K562 (cell line): ENCODE measurements around the gene NRCAM. TPM values are rescaled to one million over a fixed set of nuclear protein-coding genes. Genes with fewer than 3 reads are reported as not detected.

Experiments
- ATAC-seq: fragments of 200-7000 bp; cut with Tn5 transposase; 3 replicates; pipeline ENCODE4 v1.9.1; 2020; ENCODE audit warnings: moderate library complexity
- BruUV-seq: library from RNA; stranded (reverse); fragments of 400-500 nt; replicated peaks from 2 replicates; lab custom pipeline; 2021; lab: Mats Ljungman, UMichigan
- CTCF ChIA-PET: fragments of 300-600 bp; formaldehyde crosslinking; extraction: SDS; loops from one replicate; lab custom pipeline; 2021; ENCODE audit warnings: low intra/inter-chr PET ratio; lab: Yijun Ruan, JAX
- POLR2A ChIA-PET: fragments of 300-600, 350-650 bp; sonication (Branson Sonifier 250); formaldehyde crosslinking; extraction: SDS; loops from one replicate; lab custom pipeline; 2021; ENCODE audit warnings: antibody characterized with exemption, inconsistent platforms; lab: Yijun Ruan, JAX
- DNase-seq, 4 experiments: peaks; one replicate each; pipeline versions ENCODE4 v3.0.0 to v3.0.0-alpha.2; 2011 to 2018; ENCODE audit warnings: low spot score in 3 of 4, mixed read lengths in 3 of 4; ENCODE audit errors: extremely low read depth in 1 of 4
- FAIRE-seq: peaks from 2 replicates; lab custom pipeline; 2011; peaks lifted over from hg19 to GRCh38; lab: Jason Lieb, UNC
- H2AFZ ChIP-seq: 2 replicates; pipeline ENCODE4 v1.6.0; 2011; ENCODE audit warnings: low read depth, low read length, control low read depth, inconsistent platforms
- H3K27ac ChIP-seq: fragments of 200-600 bp; 3 replicates; pipeline ENCODE4 v1.8.0; 2011; ENCODE audit warnings: low read depth, mild to moderate bottlenecking, control low read depth, inconsistent platforms, low read length, moderate library complexity, mixed read lengths; ENCODE audit errors: extremely low read depth
- H3K27me3 ChIP-seq, 2 experiments: fragments of 300-600 bp in 1 of 2; 2 replicates in 1 of 2; 3 replicates in 1 of 2; pipeline versions ENCODE4 v1.6.0 to v1.8.0; 2011; ENCODE audit warnings: inconsistent platforms in 2 of 2, low read length in 2 of 2, mild to moderate bottlenecking in 1 of 2, mixed read lengths in 1 of 2, moderate library complexity in 1 of 2; ENCODE audit not compliant: control insufficient read depth in 2 of 2, insufficient read depth in 2 of 2
- H3K36me3 ChIP-seq: fragments of 300-600 bp; 3 replicates; pipeline ENCODE4 v1.8.0; 2011; ENCODE audit warnings: mild to moderate bottlenecking, low read length, inconsistent platforms; ENCODE audit not compliant: control insufficient read depth, insufficient read depth
- H3K4me1 ChIP-seq, 2 experiments: fragments of 200-600 bp in 1 of 2; replicated peaks in 1 of 2; 2 replicates in 1 of 2; 3 replicates in 1 of 2; pipeline versions ENCODE4 v1.5.1 to v1.8.0; 2011; ENCODE audit warnings: inconsistent platforms in 2 of 2, low read length in 2 of 2, mild to moderate bottlenecking in 1 of 2, mixed read lengths in 1 of 2, moderate library complexity in 1 of 2; ENCODE audit not compliant: control insufficient read depth in 2 of 2, insufficient read depth in 2 of 2
- H3K4me2 ChIP-seq: 2 replicates; pipeline ENCODE4 v1.6.1; 2011; ENCODE audit warnings: low read length, control low read depth, inconsistent platforms, mixed read lengths; ENCODE audit not compliant: insufficient read depth
- H3K4me3 ChIP-seq: fragments of 200-600 bp; sonication (generic), shearing (Covaris generic); 2 replicates; pipeline ENCODE4 v1.5.1; 2016; ENCODE audit warnings: control low read depth, inconsistent platforms
- H3K79me2 ChIP-seq: fragments of 200-600 bp; 3 replicates; pipeline ENCODE4 v1.8.0; 2011; ENCODE audit warnings: low read length, inconsistent platforms; ENCODE audit not compliant: control insufficient read depth, insufficient read depth
- H3K9ac ChIP-seq, 2 experiments: 2 replicates each; pipeline versions ENCODE4 v1.6.0 to v1.6.1; 2011; ENCODE audit warnings: low read depth in 2 of 2, low read length in 2 of 2, control low read depth in 1 of 2, inconsistent platforms in 1 of 2, mild to moderate bottlenecking in 1 of 2, mixed read lengths in 1 of 2; ENCODE audit not compliant: insufficient read depth in 1 of 2
- H3K9me1 ChIP-seq: one replicate; pipeline ENCODE4 v1.6.0; 2011; ENCODE audit warnings: inconsistent platforms, mild to moderate bottlenecking, low read length, moderate library complexity; ENCODE audit not compliant: control insufficient read depth, insufficient read depth
- H3K9me3 ChIP-seq: replicated peaks from 2 replicates; pipeline ENCODE4 v1.5.1; 2011; ENCODE audit warnings: low read depth, low read length, inconsistent platforms; ENCODE audit not compliant: control insufficient read depth, insufficient read depth
- H4K20me1 ChIP-seq: replicated peaks from 2 replicates; pipeline ENCODE4 v1.6.1; 2011; ENCODE audit warnings: low read length, inconsistent platforms, mixed read lengths; ENCODE audit not compliant: control insufficient read depth, insufficient read depth
- BRCA1 ChIP-seq, 2 experiments: fragments of 450-650 bp in 1 of 2; sonication (generic) in 1 of 2; formaldehyde crosslinking in 1 of 2; IDR thresholded peaks; 2 replicates each; pipeline versions ENCODE4 v1.5.0 to v1.6.1; 2017 to 2020; ENCODE audit warnings: mild to moderate bottlenecking in 1 of 2, missing genetic modification reagents in 1 of 2
- CBFA2T2 ChIP-seq: fragments of 450-650 bp; conservative IDR thresholded peaks from 2 replicates; pipeline ENCODE4 v1.6.1; 2017; ENCODE audit warnings: mild to moderate bottlenecking
- CBX3 ChIP-seq, 2 experiments: IDR thresholded peaks; 1 replicate in 1 of 2; 2 replicates in 1 of 2; pipeline ENCODE4 v1.6.1; 2012; ENCODE audit warnings: inconsistent platforms in 2 of 2, low read length in 2 of 2, borderline replicate concordance in 1 of 2, control low read depth in 1 of 2
- CCNT2 ChIP-seq: IDR thresholded peaks from 2 replicates; pipeline ENCODE4 v1.6.1; 2011; ENCODE audit warnings: borderline replicate concordance, low read depth, mild to moderate bottlenecking, moderate library complexity, mixed read lengths, low read length; ENCODE audit not compliant: insufficient read length; ENCODE audit errors: extremely low read depth
- DPF2 ChIP-seq: fragments of 450-650 bp; IDR thresholded peaks from 2 replicates; pipeline ENCODE4 v1.6.1; 2016
- GATAD2A ChIP-seq: fragments of 450-650 bp; IDR thresholded peaks from 2 replicates; pipeline ENCODE4 v1.6.1; 2017
- MAFG ChIP-seq: fragments of 450-650 bp; conservative IDR thresholded peaks from 2 replicates; pipeline ENCODE4 v1.6.1; 2016; ENCODE audit warnings: missing genetic modification characterization, missing compliant biosample characterization
- POLR2B ChIP-seq: fragments of 450-650 bp; IDR thresholded peaks from 2 replicates; pipeline ENCODE4 v1.6.1; 2018; ENCODE audit warnings: low read depth; ENCODE audit not compliant: partially characterized antibody
- RUNX1 ChIP-seq: sonication (generic); IDR thresholded peaks from 2 replicates; pipeline ENCODE4 v1.6.1; 2016; ENCODE audit warnings: antibody characterized with exemption, low read depth
- SMAD1 ChIP-seq: fragments of 150-350 bp; IDR thresholded peaks from 2 replicates; pipeline ENCODE4 v1.6.1; 2014; ENCODE audit warnings: low read length, low read depth; ENCODE audit not compliant: partially characterized antibody
- WHSC1 ChIP-seq: IDR thresholded peaks from one replicate; pipeline ENCODE4 v1.6.1; 2012; ENCODE audit warnings: low read length, control low read depth, inconsistent platforms
- ZFX ChIP-seq: sonication (generic); formaldehyde crosslinking; IDR thresholded peaks from 2 replicates; pipeline ENCODE4 v1.8.0; 2022; ENCODE audit warnings: mild to moderate bottlenecking, missing genetic modification reagents, moderate library complexity
- ZNF232 ChIP-seq: sonication (generic); formaldehyde crosslinking; IDR thresholded peaks from 2 replicates; pipeline ENCODE4 v1.8.0; 2022; ENCODE audit warnings: mild to moderate bottlenecking, missing genetic modification reagents
- ZNF24 ChIP-seq: fragments of 450-650 bp; IDR thresholded peaks from 2 replicates; pipeline ENCODE4 v1.6.1; 2016
- ZNF785 ChIP-seq: fragments of 250-450 bp; sonication (Bioruptor Pico); IDR thresholded peaks from 2 replicates; pipeline ENCODE4 v1.4.0; 2020; ENCODE audit warnings: mild to moderate bottlenecking
- WGBS: fragments of 100-300 bp; shearing (Covaris generic); methylation state at CpG from one replicate; pipeline ENCODE4 v1.1.6; 2016; ENCODE audit warnings: low coverage, mixed read lengths; ENCODE audit not compliant: insufficient coverage; ENCODE audit errors: missing lambda C conversion rate; 5-methylcytosine and 5-hydroxymethylcytosine counted together
- in situ Hi-C: fragments of 300-500 bp; cut with MboI; formaldehyde crosslinking; loops from 4 replicates; pipeline ENCODE4 v1.15.0; 2018; ENCODE audit warnings: inconsistent platforms, mixed read lengths
- intact Hi-C: fragments of 100-400 bp; cut with micrococcal nuclease; formaldehyde crosslinking; loops from 2 replicates; pipeline ENCODE4 v1.14.2; 2022
- polyA plus RNA-seq, 8 experiments: library from polyadenylated mRNA; depleted of rRNA in 4 of 8; stranded (reverse) in 5 of 8; unstranded in 3 of 8; fragments of >200 nt; fragmentation: Nextera tagmentation in 2 of 8; fragmentation: Illumina TruSeq in 1 of 8; extraction: Ambion mirVana in 2 of 8; extraction: Trizol in 1 of 8; gene quantifications; 2 replicates each; pipeline versions ENCODE4 v1.2.1 to v1.2.3, GENCODE V29; 2011 to 2014; ENCODE audit warnings: inconsistent platforms in 1 of 8, missing spikeins in 1 of 8
- total RNA-seq, 7 experiments: library from RNA; depleted of rRNA in 6 of 7; stranded (reverse); fragments of >200 nt in 6 of 7; fragmentation: Illumina TruSeq in 2 of 7; extraction: Trizol in 2 of 7; gene quantifications; 2 replicates each; pipeline versions ENCODE4 v1.2.1 to v1.2.3, GENCODE V29; 2011 to 2021; ENCODE audit warnings: low replicate concordance in 1 of 7
- TF ChIP-seq, protein P1 (sequence below): fragments of 250-450 bp; sonication (Bioruptor Pico); IDR thresholded peaks from 2 replicates; pipeline ENCODE4 v1.8.0; 2021; ENCODE audit warnings: moderate library complexity, mild to moderate bottlenecking, inconsistent platforms
- TF ChIP-seq, protein P2 (sequence below): fragments of 250-450 bp; sonication (Bioruptor Pico); IDR thresholded peaks from 2 replicates; pipeline ENCODE4 v1.4.0; 2020; ENCODE audit warnings: mild to moderate bottlenecking, moderate library complexity, borderline replicate concordance

NRCAM gene
- total and polyA plus RNA-seq, 9 of the 15 experiments (the other 6 are each of a cell fraction or from before 2014, with no cell fraction given) = 0.03 to 0.54 (median 0.12) TPM; not detected in 1

- Histone ChIP-seq H3K4me2 (no peak overlapping the region), H3K27ac (no peak overlapping the region), H3K79me2 (no peaks in the 10 kb centered on the region)
- no TSS peak for BruUV-seq
- POLR2A ChIA-PET = no interaction called here
- in situ Hi-C loops = no loop called here
- ATAC-seq = no peak
- TF ChIP-seq DPF2 (no peak), RUNX1 (no peak), MAFG (tag) (no peak), ZFX (CRISPR knock-in tag) (no peak), ZNF232 (CRISPR knock-in tag) (no peak), CBX3 (IDR thresholded peaks at IDR 0.05; ENCODE audit: borderline replicate concordance in 1 of 2, low read length in 2 of 2) (no peak), SMAD1 (no peak), WHSC1 (no peak), CBFA2T2 (no peak), GATAD2A (no peak), CCNT2 (no peak), ZNF785 (CRISPR knock-in tag) (no peak), POLR2B (no peak), BRCA1 (IDR thresholded peaks at IDR 0.05) (no peak), BRCA1 (CRISPR knock-in tag; IDR thresholded peaks at IDR 0.05) (no peak), ZNF24 (no peak)
- TF ChIP-seq, protein P1, sequence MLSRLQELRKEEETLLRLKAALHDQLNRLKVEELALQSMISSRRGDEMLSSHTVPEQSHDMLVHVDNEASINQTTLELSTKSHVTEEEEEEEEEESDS (CRISPR knock-in tag) = no peak
- TF ChIP-seq, protein P2, sequence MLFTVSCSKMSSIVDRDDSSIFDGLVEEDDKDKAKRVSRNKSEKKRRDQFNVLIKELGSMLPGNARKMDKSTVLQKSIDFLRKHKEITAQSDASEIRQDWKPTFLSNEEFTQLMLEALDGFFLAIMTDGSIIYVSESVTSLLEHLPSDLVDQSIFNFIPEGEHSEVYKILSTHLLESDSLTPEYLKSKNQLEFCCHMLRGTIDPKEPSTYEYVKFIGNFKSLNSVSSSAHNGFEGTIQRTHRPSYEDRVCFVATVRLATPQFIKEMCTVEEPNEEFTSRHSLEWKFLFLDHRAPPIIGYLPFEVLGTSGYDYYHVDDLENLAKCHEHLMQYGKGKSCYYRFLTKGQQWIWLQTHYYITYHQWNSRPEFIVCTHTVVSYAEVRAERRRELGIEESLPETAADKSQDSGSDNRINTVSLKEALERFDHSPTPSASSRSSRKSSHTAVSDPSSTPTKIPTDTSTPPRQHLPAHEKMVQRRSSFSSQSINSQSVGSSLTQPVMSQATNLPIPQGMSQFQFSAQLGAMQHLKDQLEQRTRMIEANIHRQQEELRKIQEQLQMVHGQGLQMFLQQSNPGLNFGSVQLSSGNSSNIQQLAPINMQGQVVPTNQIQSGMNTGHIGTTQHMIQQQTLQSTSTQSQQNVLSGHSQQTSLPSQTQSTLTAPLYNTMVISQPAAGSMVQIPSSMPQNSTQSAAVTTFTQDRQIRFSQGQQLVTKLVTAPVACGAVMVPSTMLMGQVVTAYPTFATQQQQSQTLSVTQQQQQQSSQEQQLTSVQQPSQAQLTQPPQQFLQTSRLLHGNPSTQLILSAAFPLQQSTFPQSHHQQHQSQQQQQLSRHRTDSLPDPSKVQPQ (CRISPR knock-in tag) = no peak
- TF ChIP-seq, all 486 proteins: peak for 0
- CTCF ChIA-PET = no interaction called here
- DNase-seq (no peak), FAIRE-seq (no peak)
- 17% methylated on average over 2 of the region's 2 CpGs for WGBS
- Histone ChIP-seq H3K4me3 (no peak overlapping the region), H4K20me1 (no peaks in the 10 kb centered on the region), H3K9ac (no peak overlapping the region), H2AFZ (no peak overlapping the region), H3K4me1 (peaks cover 0 to 18% of the 10 kb centered on the region in 2 experiments; a peak in 2 of 5 replicates), H3K9me3 (no peaks in the 10 kb centered on the region), H3K9me1 (no peaks in the 10 kb centered on the region), H3K36me3 (no peaks in the 10 kb centered on the region), H3K27me3 (peaks cover 37 to 39% of the 10 kb centered on the region in 2 experiments)
- intact Hi-C loops = no loop called here
Observed at GRCh38 chr7:108451296-108451848, 4.9 kb downstream of the NRCAM start.
